ENCODE data around the gene WFDC10B. TPM values are rescaled to one million over a fixed set of nuclear protein-coding genes. Genes with fewer than 3 reads are reported as not detected.
"Not testable (repeated sequence)": the region's sequence is repeated elsewhere in the genome, so short reads cannot be mapped to it uniquely, and the experiment has no call there.

Gene WFDC10B
- total RNA-seq, 1 experiment from 2014 or later = not detected

GRCh38 chr20:45647441-45648050 lies 57.3 kb downstream of the WFDC10B start:
- CTCF ChIA-PET = no interaction called here
- Histone ChIP-seq H3K27me3 (ENCODE audit: low read length) (0 out of 2 replicates have a peak, but pooled peaks cover 5% of the 10 kb centered on the region), H3K9me2 (replicated peaks; ENCODE audit: low read length) (no peaks in the 10 kb centered on the region), H3F3A (ENCODE audit: low read length, unreplicated experiment) (no peaks in the 10 kb centered on the region), H3K27ac (ENCODE audit: low read length) (no peak overlapping the region), H3K9me3 (ENCODE audit: low read length) (no peaks in the 10 kb centered on the region), H4K20me1 (ENCODE audit: low read length) (no peaks in the 10 kb centered on the region), H3K4me1 (ENCODE audit: insufficient read depth, low read length) (no peaks in the 10 kb centered on the region), H3K9ac (ENCODE audit: low read length) (no peak overlapping the region), H2AFZ (ENCODE audit: low read length) (no peak overlapping the region), H3K4me2 (ENCODE audit: low read length) (no peak overlapping the region), H3K4me3 (ENCODE audit: low read length) (no peak overlapping the region), H3K79me2 (ENCODE audit: low read length) (no peaks in the 10 kb centered on the region), H3K36me3 (ENCODE audit: low read depth, low read length) (no peaks in the 10 kb centered on the region)
- TF ChIP-seq EZH2 (IDR thresholded peaks at IDR 0.05; ENCODE audit: low read length, unreplicated experiment) (no peak), EZH2phosphoT487 (IDR thresholded peaks at IDR 0.05; ENCODE audit: borderline replicate concordance, low read length) (no peak)
- TF ChIP-seq, protein P1, sequence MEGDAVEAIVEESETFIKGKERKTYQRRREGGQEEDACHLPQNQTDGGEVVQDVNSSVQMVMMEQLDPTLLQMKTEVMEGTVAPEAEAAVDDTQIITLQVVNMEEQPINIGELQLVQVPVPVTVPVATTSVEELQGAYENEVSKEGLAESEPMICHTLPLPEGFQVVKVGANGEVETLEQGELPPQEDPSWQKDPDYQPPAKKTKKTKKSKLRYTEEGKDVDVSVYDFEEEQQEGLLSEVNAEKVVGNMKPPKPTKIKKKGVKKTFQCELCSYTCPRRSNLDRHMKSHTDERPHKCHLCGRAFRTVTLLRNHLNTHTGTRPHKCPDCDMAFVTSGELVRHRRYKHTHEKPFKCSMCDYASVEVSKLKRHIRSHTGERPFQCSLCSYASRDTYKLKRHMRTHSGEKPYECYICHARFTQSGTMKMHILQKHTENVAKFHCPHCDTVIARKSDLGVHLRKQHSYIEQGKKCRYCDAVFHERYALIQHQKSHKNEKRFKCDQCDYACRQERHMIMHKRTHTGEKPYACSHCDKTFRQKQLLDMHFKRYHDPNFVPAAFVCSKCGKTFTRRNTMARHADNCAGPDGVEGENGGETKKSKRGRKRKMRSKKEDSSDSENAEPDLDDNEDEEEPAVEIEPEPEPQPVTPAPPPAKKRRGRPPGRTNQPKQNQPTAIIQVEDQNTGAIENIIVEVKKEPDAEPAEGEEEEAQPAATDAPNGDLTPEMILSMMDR (conservative IDR thresholded peaks at IDR 0.05; ENCODE audit: low read depth, low read length) = no peak
- ATAC-seq = no peak
- POLR2A ChIA-PET (ENCODE audit: unreplicated experiment) = interaction anchor here (0.5 kb wide), 1 partner anchor 18 kb away, joined by 3 read pairs; no protein-coding TSS in a partner anchor
- no TSS peak for BruUV-seq (replicated peaks)
- no peak for DNase-seq
- intact Hi-C loops (cut with micrococcal nuclease) = no loop called here

GRCh38 chr20:45646875-45647274 lies 57.9 kb downstream of the WFDC10B start:
- H3K4me1 ChIP-seq (ENCODE audit: insufficient read depth, low read length) = no peaks in the 10 kb centered on the region
- 0 out of 2 replicates have a peak, but pooled peaks cover 5% of the 10 kb centered on the region for H3K27me3 ChIP-seq (ENCODE audit: low read length)
- BruUV-seq (replicated peaks) = no TSS peak
- no peak overlapping the region for H3K4me2 ChIP-seq (ENCODE audit: low read length)
- intact Hi-C loops (cut with micrococcal nuclease) = no loop called here
- H3K9ac ChIP-seq (ENCODE audit: low read length) = no peak overlapping the region
- H3F3A ChIP-seq (ENCODE audit: low read length, unreplicated experiment) = no peaks in the 10 kb centered on the region
- no peak overlapping the region for H3K27ac ChIP-seq (ENCODE audit: low read length)
- H3K9me2 ChIP-seq (replicated peaks; ENCODE audit: low read length) = no peaks in the 10 kb centered on the region
- no peak overlapping the region for H2AFZ ChIP-seq (ENCODE audit: low read length)
- no peaks in the 10 kb centered on the region for H3K9me3 ChIP-seq (ENCODE audit: low read length)
- H4K20me1 ChIP-seq (ENCODE audit: low read length) = no peaks in the 10 kb centered on the region
- POLR2A ChIA-PET (ENCODE audit: unreplicated experiment) = no interaction called here
- CTCF ChIA-PET = no interaction called here
- TF ChIP-seq EZH2phosphoT487 (IDR thresholded peaks at IDR 0.05; ENCODE audit: borderline replicate concordance, low read length) (no peak), EZH2 (IDR thresholded peaks at IDR 0.05; ENCODE audit: low read length, unreplicated experiment) (no peak)
- TF ChIP-seq, protein P1 (conservative IDR thresholded peaks at IDR 0.05; ENCODE audit: low read depth, low read length) = no peak
- no peak overlapping the region for H3K4me3 ChIP-seq (ENCODE audit: low read length)
- H3K36me3 ChIP-seq (ENCODE audit: low read depth, low read length) = no peaks in the 10 kb centered on the region
- DNase-seq (no peak), ATAC-seq (no peak)
- no peaks in the 10 kb centered on the region for H3K79me2 ChIP-seq (ENCODE audit: low read length)

- H3F3A ChIP-seq (ENCODE audit: low read length, unreplicated experiment); POLR2A ChIA-PET (ENCODE audit: unreplicated experiment); intact Hi-C loops (cut with micrococcal nuclease): not testable (repeated sequence)
These were observed 59.0 kb downstream of the WFDC10B start for GRCh38 chr20:45645869-45646268.

GRCh38 chr20:45641076-45641475 lies 63.7 kb downstream of the WFDC10B start:
- H3K9me3 ChIP-seq (ENCODE audit: low read length); H3K4me1 ChIP-seq (ENCODE audit: insufficient read depth, low read length); DNase-seq; H3K27me3 ChIP-seq (ENCODE audit: low read length); H3K9me2 ChIP-seq (replicated peaks; ENCODE audit: low read length); POLR2A ChIA-PET (ENCODE audit: unreplicated experiment); H3F3A ChIP-seq (ENCODE audit: low read length, unreplicated experiment); ATAC-seq; H3K4me2 ChIP-seq (ENCODE audit: low read length); H3K27ac ChIP-seq (ENCODE audit: low read length); H3K4me3 ChIP-seq (ENCODE audit: low read length); H2AFZ ChIP-seq (ENCODE audit: low read length); intact Hi-C loops (cut with micrococcal nuclease); H3K9ac ChIP-seq (ENCODE audit: low read length); H3K79me2 ChIP-seq (ENCODE audit: low read length); BruUV-seq (replicated peaks); H3K36me3 ChIP-seq (ENCODE audit: low read depth, low read length); H4K20me1 ChIP-seq (ENCODE audit: low read length): not testable (repeated sequence)
- CTCF ChIA-PET = interaction anchor here (0.9 kb wide), 1 partner anchor 142 kb away, joined by 3 read pairs; no protein-coding TSS in a partner anchor

More at GRCh38 chr20:45645869-45646268, 59.0 kb downstream of the WFDC10B start:
- H3K27ac ChIP-seq (ENCODE audit: low read length); H3K9me3 ChIP-seq (ENCODE audit: low read length); CTCF ChIA-PET; H3K9me2 ChIP-seq (replicated peaks; ENCODE audit: low read length); ATAC-seq; DNase-seq; H3K27me3 ChIP-seq (ENCODE audit: low read length); H3K36me3 ChIP-seq (ENCODE audit: low read depth, low read length); H3K4me2 ChIP-seq (ENCODE audit: low read length); H2AFZ ChIP-seq (ENCODE audit: low read length); H3K4me3 ChIP-seq (ENCODE audit: low read length); H3K9ac ChIP-seq (ENCODE audit: low read length); H3K4me1 ChIP-seq (ENCODE audit: insufficient read depth, low read length); H4K20me1 ChIP-seq (ENCODE audit: low read length); H3K79me2 ChIP-seq (ENCODE audit: low read length); BruUV-seq (replicated peaks): not testable (repeated sequence)

Measured in PC-3 (cell line).